ENCODE results near the gene KDM1A. TPM values are rescaled to one million over a fixed set of nuclear protein-coding genes. Genes with fewer than 3 reads are reported as not detected.
A peak's percentile ranks its signal among the peaks of the same experiment; 100 is the strongest.

Gene KDM1A
- polyA plus RNA-seq, 2 of the 4 experiments (the other 2 are of a cell fraction): 66.4 to 80.3 TPM

GRCh38 chr1:23098463-23099170 is 79.3 kb downstream of the KDM1A start:
- CTCF ChIA-PET: interaction anchor here (0.8 to 9.2 kb wide), 33 partner anchors 8 to 305 kb away, joined by 3 to 203 read pairs (median 5); no protein-coding TSS in a partner anchor
- no peaks in the 10 kb centered on the region for H3K9me3 ChIP-seq
- DNase-seq (ENCODE audit: low read depth in 1 of 2, low spot score in 1 of 2) (peak; percentile 36 to 76), ATAC-seq (peak; percentile 47 to 53; a peak in 5 of 6 replicates), FAIRE-seq (peak; percentile 73)
- peaks cover 62% of the 10 kb centered on the region for H3K4me1 ChIP-seq
- peak overlapping the region; percentile 63 for H3K4me2 ChIP-seq
- TF ChIP-seq HMGXB4 (CRISPR knock-in tag; IDR thresholded peaks at IDR 0.05; ENCODE audit: borderline replicate concordance) (no peak), TP53 (CRISPR knock-in tag; IDR thresholded peaks at IDR 0.05) (no peak), CEBPB (IDR thresholded peaks at IDR 0.05) (no peak), POLR2A (IDR thresholded peaks at IDR 0.05; ENCODE audit: low read length) (no peak), SREBF2 (IDR thresholded peaks at IDR 0.05) (no peak), CHD2 (IDR thresholded peaks at IDR 0.05; ENCODE audit: low read length, partially characterized antibody) (no peak), CTCF (IDR thresholded peaks at IDR 0.05) (peak; percentile 82), POLR2AphosphoS2 (conservative IDR thresholded peaks at IDR 0.05; ENCODE audit: low read length) (no peak), EP300 (IDR thresholded peaks at IDR 0.05) (no peak), CBX2 (IDR thresholded peaks at IDR 0.05; ENCODE audit: borderline replicate concordance, low read depth) (no peak), FOXS1 (CRISPR knock-in tag; IDR thresholded peaks at IDR 0.05) (no peak), SMC3 (IDR thresholded peaks at IDR 0.05) (peak; percentile 93), E2F6 (IDR thresholded peaks at IDR 0.05; ENCODE audit: borderline replicate concordance, low read depth) (no peak), RFX5 (IDR thresholded peaks at IDR 0.05) (no peak), JUNB (IDR thresholded peaks at IDR 0.05) (no peak), NFE2L2 (conservative IDR thresholded peaks at IDR 0.05; ENCODE audit: low read length) (no peak), HOXA7 (CRISPR knock-in tag; IDR thresholded peaks at IDR 0.05) (no peak), ATOH8 (CRISPR knock-in tag; IDR thresholded peaks at IDR 0.05; ENCODE audit: low read depth) (no peak), ZFP36 (IDR thresholded peaks at IDR 0.05; ENCODE audit: borderline replicate concordance, partially characterized antibody) (no peak), PBX3 (IDR thresholded peaks at IDR 0.05) (no peak), RAD21 (conservative IDR thresholded peaks at IDR 0.05 in 1 of 2, IDR thresholded peaks at IDR 0.05 in 1 of 2) (peak; percentile 91 to 94), NPAS2 (CRISPR knock-in tag; IDR thresholded peaks at IDR 0.05; ENCODE audit: borderline replicate concordance) (no peak), MYC (IDR thresholded peaks at IDR 0.05; ENCODE audit: borderline replicate concordance, low read length) (no peak)
- no peak overlapping the region for H3K4me3 ChIP-seq
- 36% methylated on average over 12 of the region's 12 CpGs for WGBS (ENCODE audit: missing lambda C conversion rate)
- POLR2A ChIA-PET: interaction anchor here (1.2 to 1.3 kb wide), 2 partner anchors 79 to 96 kb away, joined by 3 to 4 read pairs; partner anchors contain the start of gene KDM1A
- H3K27ac ChIP-seq: peak overlapping the region; percentile 70 to 81

Measured in A549 (cell line).